Cardiac fibroblast (primary cell): Measurements from ENCODE around the gene SH3RF2.
A peak's percentile ranks its signal among the peaks of the same experiment; 100 is the strongest.

Source experiments
- DNase-seq, 2 donors: peaks; one replicate each; pipeline versions ENCODE4 v3.0.0 to v3.0.0-alpha.2; 2010; ENCODE audit warnings: low read depth in 2 of 2
- H3K4me3 ChIP-seq, 2 donors: replicated peaks in 1 of 2; 1 replicate in 1 of 2; 2 replicates in 1 of 2; pipeline ENCODE4 v1.5.1; 2011; ENCODE audit warnings: low read depth in 2 of 2, low read length in 2 of 2, mild to moderate bottlenecking in 2 of 2, moderate library complexity in 1 of 2
- TF ChIP-seq, protein P1 (sequence below): IDR thresholded peaks from one replicate; pipeline ENCODE4 v1.5.1; 2011; ENCODE audit warnings: low read depth, mild to moderate bottlenecking, low read length, inconsistent platforms

Gene SH3RF2

DNA sequence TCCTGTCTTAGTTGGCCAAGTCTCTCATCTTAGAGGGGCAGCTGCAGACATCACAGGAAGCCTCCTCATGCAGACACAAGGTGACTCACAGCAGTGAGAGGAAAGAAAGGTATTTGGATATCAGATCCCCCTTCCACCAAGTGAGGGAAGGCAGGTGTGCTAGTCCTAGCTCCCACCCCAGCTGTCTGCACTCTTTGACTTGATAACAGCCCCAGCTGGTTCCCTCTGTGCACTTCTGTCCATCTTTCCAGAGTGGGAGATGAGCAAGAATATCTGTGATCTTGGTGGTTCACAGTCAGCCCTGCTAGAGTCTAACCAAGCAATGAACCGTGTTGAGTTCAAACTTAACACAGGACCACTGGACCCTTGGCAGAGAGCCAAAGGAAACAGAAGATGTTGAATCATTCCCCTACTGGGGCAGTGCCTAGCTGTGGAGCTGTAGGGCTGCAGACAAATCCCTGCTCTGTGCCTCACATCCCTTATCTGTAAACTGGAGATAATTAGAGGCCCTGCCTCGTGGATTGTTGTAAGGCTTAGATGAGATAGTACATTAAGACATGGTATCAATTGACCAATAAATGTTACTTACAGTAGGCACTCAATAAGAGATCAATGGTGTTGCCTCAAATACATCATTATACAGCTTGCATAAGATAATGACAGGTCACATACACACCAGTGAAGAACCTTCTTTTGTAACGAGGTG, 39.1 kb downstream of the SH3RF2 start:
- no peak overlapping the region for H3K4me3 ChIP-seq
- TF ChIP-seq, protein P1, sequence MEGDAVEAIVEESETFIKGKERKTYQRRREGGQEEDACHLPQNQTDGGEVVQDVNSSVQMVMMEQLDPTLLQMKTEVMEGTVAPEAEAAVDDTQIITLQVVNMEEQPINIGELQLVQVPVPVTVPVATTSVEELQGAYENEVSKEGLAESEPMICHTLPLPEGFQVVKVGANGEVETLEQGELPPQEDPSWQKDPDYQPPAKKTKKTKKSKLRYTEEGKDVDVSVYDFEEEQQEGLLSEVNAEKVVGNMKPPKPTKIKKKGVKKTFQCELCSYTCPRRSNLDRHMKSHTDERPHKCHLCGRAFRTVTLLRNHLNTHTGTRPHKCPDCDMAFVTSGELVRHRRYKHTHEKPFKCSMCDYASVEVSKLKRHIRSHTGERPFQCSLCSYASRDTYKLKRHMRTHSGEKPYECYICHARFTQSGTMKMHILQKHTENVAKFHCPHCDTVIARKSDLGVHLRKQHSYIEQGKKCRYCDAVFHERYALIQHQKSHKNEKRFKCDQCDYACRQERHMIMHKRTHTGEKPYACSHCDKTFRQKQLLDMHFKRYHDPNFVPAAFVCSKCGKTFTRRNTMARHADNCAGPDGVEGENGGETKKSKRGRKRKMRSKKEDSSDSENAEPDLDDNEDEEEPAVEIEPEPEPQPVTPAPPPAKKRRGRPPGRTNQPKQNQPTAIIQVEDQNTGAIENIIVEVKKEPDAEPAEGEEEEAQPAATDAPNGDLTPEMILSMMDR = no peak
- DNase-seq = peak; percentile 79 to 89

DNA sequence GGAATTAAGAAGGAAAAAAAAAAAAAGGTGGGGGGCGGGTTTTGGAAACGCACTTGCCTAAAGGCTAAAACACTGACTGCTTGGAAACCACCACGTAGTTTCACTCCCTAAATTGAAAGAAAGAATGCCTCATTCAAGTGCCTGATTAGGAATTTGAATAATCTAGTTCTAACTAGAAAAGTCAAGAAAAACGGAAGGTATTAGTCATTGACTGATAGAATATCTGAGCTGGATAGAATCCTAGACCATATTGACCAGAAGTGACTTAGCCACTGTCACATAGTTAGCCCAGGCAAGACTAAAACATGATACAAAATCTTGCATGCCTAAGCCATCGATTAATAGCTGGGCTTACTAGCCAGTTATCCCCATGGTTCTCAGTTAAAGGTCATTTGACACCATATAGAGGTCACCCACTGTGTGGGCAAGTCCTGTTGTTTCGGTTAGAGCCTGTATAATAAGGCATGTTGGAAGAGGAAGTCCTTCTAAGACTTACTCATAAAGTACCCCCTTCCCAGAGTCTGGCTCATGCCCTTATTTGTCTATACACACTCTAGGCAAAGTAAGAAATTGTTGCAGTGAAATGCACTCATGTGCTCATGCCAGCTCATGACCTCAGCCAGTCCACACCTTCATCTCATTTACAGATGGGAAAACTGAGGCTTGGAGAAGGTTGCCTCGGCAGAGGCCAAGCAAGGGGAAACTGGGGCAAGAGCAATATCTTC, 40.2 kb downstream of the SH3RF2 start:
- peak; percentile 37 to 65 for DNase-seq
- no peak overlapping the region for H3K4me3 ChIP-seq
- TF ChIP-seq, protein P1 = no peak

DNA sequence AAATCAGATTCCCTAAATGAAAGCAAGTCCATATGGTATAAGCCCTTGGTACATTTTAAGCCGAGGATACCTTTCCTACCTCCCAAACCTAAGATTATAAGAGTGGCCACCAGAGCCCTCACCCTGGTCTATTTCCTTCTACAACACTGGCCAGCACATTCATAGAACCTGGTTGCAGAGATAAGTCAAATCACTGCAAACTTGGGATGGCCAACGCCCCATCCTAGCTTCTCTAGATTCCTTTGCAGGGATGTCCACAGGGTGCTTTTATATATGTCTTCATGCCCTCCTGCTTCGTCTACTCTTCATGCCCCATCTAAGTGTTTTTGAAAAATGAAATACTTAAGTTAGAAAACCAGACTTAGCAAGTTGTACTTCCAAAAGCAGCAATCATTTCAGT, 41.8 kb downstream of the SH3RF2 start:
- TF ChIP-seq, protein P1 = no peak
- DNase-seq = no peak
- H3K4me3 ChIP-seq = no peak overlapping the region

DNA sequence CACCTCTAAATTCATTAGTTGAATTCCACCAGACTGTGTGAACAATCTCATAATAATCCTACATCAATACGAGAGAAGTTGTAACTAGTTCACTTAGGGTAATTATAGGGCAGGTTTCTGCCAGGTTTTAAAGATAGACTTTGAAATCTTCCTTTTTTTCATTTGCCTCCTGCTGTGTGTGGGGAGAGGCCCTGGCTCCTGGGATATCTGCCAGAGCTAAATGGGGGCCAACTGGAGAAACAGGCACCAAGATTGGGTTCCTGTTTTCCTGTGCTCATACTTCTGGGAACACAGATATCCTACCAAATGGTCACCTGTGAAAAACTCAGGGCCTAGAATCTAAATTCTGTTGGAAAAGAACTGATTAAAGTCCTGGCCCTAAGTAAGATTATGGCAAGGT, 42.3 kb downstream of the SH3RF2 start:
- DNase-seq = peak in 1 of 2 donors; percentile 35
- TF ChIP-seq, protein P1 = no peak
- H3K4me3 ChIP-seq = no peak overlapping the region

DNA sequence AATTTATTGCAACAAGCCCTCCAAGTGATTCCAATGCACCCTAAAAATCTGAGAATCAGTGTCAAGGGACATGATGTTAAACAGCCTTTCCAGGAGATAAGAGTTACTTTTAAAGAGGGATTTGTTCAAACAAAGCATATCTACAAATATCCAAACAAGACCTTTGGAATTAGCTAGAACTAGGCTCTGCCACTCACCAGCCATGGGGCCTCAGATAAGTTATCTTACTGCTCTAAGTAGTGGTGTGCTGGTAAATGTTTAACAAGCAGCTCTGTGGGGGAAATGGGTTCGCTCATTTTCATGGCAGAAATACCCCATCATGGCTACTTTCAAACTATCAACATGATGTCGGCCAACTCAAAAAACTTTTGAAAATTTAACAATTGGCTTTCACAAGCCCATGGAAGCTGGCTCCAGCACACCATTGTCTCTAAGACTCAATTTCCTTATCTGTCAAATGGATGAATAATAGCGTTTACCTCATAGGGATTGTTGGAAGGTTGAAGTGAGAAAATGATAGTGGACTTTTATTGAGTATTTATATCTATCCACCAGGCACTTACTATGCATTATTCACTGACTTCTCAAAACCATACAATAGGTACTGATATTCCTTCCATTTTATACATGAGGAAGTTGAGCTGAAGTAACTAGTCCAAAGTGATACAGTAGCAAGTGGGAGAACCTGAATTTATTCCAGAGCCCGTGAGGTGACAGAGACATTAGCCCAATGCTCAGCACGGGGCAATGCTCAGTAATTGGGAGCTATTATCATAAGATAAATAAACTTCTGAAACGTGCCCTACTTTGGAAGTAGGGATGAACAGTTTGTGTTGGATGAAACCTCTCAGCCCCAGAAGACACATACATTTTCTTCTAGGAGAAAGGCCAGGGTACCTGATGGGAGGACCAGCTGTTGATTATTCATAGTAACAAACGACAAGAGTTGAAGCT, 43.2 kb downstream of the SH3RF2 start:
- H3K4me3 ChIP-seq = no peak overlapping the region
- TF ChIP-seq, protein P1 = no peak
- DNase-seq = peak in 1 of 2 donors; percentile 40

DNA sequence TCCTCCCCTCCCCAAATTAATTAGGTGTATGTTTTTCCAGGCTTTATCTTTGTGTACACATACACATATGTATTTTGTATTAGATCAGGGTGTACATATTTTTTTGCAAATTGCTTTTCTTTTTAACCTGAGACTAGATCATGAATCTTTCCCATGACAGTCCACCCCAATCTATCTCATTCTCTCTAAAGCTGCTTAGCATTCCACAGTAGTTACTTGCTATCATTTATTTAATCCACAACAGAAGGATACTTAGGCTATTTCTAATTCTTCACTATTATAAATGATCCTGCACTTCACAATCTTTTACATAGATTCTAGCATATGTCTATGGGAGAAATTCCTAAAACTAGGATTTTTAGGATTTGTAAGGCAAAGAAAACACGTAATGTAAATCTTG, 43.9 kb downstream of the SH3RF2 start:
- TF ChIP-seq, protein P1 = no peak
- no peak overlapping the region for H3K4me3 ChIP-seq
- no peak for DNase-seq
